ENCODE results near the gene CNTROB.

Gene CNTROB

DNA sequence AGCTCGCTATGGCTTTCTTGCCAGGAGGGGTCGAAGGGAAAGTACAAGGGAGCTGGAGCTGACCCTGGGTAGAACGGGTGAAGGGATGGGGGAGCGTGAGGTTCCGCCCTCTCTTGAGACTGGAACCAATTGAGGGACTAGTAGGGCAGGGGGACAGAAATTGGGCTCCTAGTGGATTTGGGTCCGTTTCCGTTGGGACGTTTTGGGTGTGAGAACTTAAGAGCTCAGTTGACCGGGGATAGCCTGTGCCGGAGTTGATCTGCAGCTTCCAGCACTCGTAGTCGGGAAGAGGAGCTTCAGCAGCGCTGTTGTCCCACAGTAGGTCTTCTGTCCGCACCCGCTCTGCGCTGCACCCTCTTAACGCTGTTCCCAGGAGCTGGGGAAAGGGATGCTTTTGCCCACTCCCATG lies 481 bp downstream of the CNTROB start:
- Histone ChIP-seq H3K9me3 (ENCODE audit: control insufficient read depth, insufficient read depth, low read depth, low read length) (no peaks in the 10 kb centered on the region), H3K27ac (ENCODE audit: extremely low read depth, low read depth, low read length) (peak overlapping the region; percentile 57; the same call in 1 of the 2 replicates), H3K4me3 (ENCODE audit: low read depth, low read length) (peak overlapping the region; percentile 93), H3K4me1 (ENCODE audit: control insufficient read depth, insufficient read depth, low read length) (peaks cover 5% of the 10 kb centered on the region; the same call in 1 of the 2 replicates), H3K36me3 (ENCODE audit: control insufficient read depth in 2 of 2, insufficient read depth in 1 of 2, low read length in 2 of 2) (peaks cover 33 to 62% of the 10 kb centered on the region in 2 experiments)
- ChIA-PET CTCF (interaction anchor here (0.7 to 2.4 kb wide), 21 partner anchors 11 to 1479 kb away, joined by 3 to 36 read pairs (median 5); partner anchors contain the start of genes NAA38 and RNF227), POLR2A (interaction anchor here (0.6 to 5.3 kb wide), 30 partner anchors 10 to 529 kb away, joined by 3 to 66 read pairs (median 4); partner anchors contain the start of genes CHD3, FXR2, KDM6B and NAA38)
- no peak for TF ChIP-seq ZBTB1 (tag by site-specific recombination; IDR thresholded peaks at IDR 0.05)
- no peak for TF ChIP-seq ZNF792 (tag by site-specific recombination; IDR thresholded peaks at IDR 0.05)
- TF ChIP-seq ZFP37 (tag by site-specific recombination; IDR thresholded peaks at IDR 0.05): 0 out of 2 replicates have a peak, but pooled peaks have one; percentile 17
- no peak for TF ChIP-seq ZNF223 (tag by site-specific recombination; IDR thresholded peaks at IDR 0.05)
- TF ChIP-seq ZNF335 (tag by site-specific recombination; conservative IDR thresholded peaks at IDR 0.05): peak; percentile 72
- no peak for TF ChIP-seq RBAK (tag by site-specific recombination; IDR thresholded peaks at IDR 0.05)
- TF ChIP-seq, protein P1, sequence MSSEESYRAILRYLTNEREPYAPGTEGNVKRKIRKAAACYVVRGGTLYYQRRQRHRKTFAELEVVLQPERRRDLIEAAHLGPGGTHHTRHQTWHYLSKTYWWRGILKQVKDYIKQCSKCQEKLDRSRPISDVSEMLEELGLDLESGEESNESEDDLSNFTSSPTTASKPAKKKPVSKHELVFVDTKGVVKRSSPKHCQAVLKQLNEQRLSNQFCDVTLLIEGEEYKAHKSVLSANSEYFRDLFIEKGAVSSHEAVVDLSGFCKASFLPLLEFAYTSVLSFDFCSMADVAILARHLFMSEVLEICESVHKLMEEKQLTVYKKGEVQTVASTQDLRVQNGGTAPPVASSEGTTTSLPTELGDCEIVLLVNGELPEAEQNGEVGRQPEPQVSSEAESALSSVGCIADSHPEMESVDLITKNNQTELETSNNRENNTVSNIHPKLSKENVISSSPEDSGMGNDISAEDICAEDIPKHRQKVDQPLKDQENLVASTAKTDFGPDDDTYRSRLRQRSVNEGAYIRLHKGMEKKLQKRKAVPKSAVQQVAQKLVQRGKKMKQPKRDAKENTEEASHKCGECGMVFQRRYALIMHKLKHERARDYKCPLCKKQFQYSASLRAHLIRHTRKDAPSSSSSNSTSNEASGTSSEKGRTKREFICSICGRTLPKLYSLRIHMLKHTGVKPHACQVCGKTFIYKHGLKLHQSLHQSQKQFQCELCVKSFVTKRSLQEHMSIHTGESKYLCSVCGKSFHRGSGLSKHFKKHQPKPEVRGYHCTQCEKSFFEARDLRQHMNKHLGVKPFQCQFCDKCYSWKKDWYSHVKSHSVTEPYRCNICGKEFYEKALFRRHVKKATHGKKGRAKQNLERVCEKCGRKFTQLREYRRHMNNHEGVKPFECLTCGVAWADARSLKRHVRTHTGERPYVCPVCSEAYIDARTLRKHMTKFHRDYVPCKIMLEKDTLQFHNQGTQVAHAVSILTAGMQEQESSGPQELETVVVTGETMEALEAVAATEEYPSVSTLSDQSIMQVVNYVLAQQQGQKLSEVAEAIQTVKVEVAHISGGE (tag by site-specific recombination; conservative IDR thresholded peaks at IDR 0.05; ENCODE audit: low read depth): peak; percentile 63
- TF ChIP-seq ZNF560 (tag by site-specific recombination; IDR thresholded peaks at IDR 0.05; ENCODE audit: borderline replicate concordance): no peak
- TF ChIP-seq ZNF132 (tag by site-specific recombination; IDR thresholded peaks at IDR 0.05; ENCODE audit: borderline replicate concordance): no peak
- TF ChIP-seq MEIS1 (CRISPR knock-in tag; IDR thresholded peaks at IDR 0.05; ENCODE audit: borderline replicate concordance): no peak
- TF ChIP-seq, protein P2, sequence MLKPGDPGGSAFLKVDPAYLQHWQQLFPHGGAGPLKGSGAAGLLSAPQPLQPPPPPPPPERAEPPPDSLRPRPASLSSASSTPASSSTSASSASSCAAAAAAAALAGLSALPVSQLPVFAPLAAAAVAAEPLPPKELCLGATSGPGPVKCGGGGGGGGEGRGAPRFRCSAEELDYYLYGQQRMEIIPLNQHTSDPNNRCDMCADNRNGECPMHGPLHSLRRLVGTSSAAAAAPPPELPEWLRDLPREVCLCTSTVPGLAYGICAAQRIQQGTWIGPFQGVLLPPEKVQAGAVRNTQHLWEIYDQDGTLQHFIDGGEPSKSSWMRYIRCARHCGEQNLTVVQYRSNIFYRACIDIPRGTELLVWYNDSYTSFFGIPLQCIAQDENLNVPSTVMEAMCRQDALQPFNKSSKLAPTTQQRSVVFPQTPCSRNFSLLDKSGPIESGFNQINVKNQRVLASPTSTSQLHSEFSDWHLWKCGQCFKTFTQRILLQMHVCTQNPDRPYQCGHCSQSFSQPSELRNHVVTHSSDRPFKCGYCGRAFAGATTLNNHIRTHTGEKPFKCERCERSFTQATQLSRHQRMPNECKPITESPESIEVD (tag by site-specific recombination; IDR thresholded peaks at IDR 0.05): no peak
- TF ChIP-seq, protein P3, sequence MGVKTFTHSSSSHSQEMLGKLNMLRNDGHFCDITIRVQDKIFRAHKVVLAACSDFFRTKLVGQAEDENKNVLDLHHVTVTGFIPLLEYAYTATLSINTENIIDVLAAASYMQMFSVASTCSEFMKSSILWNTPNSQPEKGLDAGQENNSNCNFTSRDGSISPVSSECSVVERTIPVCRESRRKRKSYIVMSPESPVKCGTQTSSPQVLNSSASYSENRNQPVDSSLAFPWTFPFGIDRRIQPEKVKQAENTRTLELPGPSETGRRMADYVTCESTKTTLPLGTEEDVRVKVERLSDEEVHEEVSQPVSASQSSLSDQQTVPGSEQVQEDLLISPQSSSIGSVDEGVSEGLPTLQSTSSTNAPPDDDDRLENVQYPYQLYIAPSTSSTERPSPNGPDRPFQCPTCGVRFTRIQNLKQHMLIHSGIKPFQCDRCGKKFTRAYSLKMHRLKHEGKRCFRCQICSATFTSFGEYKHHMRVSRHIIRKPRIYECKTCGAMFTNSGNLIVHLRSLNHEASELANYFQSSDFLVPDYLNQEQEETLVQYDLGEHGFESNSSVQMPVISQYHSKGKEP (tag by site-specific recombination; IDR thresholded peaks at IDR 0.05): no peak
- TF ChIP-seq KLF10 (tag by site-specific recombination; IDR thresholded peaks at IDR 0.05): no peak
- TF ChIP-seq, protein P4, sequence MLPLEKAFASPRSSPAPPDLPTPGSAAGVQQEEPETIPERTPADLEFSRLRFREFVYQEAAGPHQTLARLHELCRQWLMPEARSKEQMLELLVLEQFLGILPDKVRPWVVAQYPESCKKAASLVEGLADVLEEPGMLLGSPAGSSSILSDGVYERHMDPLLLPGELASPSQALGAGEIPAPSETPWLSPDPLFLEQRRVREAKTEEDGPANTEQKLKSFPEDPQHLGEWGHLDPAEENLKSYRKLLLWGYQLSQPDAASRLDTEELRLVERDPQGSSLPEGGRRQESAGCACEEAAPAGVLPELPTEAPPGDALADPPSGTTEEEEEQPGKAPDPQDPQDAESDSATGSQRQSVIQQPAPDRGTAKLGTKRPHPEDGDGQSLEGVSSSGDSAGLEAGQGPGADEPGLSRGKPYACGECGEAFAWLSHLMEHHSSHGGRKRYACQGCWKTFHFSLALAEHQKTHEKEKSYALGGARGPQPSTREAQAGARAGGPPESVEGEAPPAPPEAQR (tag by site-specific recombination; IDR thresholded peaks at IDR 0.05): no peak
- TF ChIP-seq, protein P5, sequence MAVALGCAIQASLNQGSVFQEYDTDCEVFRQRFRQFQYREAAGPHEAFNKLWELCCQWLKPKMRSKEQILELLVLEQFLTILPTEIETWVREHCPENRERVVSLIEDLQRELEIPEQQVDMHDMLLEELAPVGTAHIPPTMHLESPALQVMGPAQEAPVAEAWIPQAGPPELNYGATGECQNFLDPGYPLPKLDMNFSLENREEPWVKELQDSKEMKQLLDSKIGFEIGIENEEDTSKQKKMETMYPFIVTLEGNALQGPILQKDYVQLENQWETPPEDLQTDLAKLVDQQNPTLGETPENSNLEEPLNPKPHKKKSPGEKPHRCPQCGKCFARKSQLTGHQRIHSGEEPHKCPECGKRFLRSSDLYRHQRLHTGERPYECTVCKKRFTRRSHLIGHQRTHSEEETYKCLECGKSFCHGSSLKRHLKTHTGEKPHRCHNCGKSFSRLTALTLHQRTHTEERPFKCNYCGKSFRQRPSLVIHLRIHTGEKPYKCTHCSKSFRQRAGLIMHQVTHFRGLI (tag by site-specific recombination; IDR thresholded peaks at IDR 0.05): no peak
- TF ChIP-seq ZNF747 (tag by site-specific recombination; IDR thresholded peaks at IDR 0.05): no peak
- TF ChIP-seq, protein P6, sequence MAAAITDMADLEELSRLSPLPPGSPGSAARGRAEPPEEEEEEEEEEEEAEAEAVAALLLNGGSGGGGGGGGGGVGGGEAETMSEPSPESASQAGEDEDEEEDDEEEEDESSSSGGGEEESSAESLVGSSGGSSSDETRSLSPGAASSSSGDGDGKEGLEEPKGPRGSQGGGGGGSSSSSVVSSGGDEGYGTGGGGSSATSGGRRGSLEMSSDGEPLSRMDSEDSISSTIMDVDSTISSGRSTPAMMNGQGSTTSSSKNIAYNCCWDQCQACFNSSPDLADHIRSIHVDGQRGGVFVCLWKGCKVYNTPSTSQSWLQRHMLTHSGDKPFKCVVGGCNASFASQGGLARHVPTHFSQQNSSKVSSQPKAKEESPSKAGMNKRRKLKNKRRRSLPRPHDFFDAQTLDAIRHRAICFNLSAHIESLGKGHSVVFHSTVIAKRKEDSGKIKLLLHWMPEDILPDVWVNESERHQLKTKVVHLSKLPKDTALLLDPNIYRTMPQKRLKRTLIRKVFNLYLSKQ (tag by site-specific recombination; IDR thresholded peaks at IDR 0.05; ENCODE audit: borderline replicate concordance): no peak
- 0 out of 2 replicates have a peak, but pooled peaks have one; percentile 15 for TF ChIP-seq ZNF391 (tag by site-specific recombination; IDR thresholded peaks at IDR 0.05; ENCODE audit: borderline replicate concordance, low read depth)
- TF ChIP-seq WT1 (tag by site-specific recombination; IDR thresholded peaks at IDR 0.05): peak; percentile 11; the same call in 1 of the 2 replicates
- TF ChIP-seq, protein P7, sequence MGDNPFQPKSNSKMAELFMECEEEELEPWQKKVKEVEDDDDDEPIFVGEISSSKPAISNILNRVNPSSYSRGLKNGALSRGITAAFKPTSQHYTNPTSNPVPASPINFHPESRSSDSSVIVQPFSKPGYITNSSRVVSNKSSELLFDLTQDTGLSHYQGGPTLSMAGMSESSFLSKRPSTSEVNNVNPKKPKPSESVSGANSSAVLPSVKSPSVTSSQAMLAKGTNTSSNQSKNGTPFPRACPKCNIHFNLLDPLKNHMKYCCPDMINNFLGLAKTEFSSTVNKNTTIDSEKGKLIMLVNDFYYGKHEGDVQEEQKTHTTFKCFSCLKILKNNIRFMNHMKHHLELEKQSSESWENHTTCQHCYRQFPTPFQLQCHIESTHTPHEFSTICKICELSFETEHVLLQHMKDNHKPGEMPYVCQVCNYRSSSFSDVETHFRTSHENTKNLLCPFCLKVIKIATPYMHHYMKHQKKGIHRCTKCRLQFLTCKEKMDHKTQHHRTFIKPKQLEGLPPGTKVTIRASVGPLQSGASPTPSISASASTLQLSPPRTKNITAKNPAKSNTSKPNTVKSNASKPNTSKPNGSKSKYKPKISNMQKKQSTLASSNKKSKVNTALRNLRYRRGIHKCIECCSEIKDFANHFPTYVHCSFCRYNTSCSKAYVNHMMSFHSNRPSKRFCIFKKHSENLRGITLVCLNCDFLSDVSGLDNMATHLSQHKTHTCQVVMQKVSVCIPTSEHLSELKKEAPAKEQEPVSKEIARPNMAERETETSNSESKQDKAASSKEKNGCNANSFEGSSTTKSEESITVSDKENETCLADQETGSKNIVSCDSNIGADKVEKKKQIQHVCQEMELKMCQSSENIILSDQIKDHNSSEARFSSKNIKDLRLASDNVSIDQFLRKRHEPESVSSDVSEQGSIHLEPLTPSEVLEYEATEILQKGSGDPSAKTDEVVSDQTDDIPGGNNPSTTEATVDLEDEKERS (tag by site-specific recombination; IDR thresholded peaks at IDR 0.05): no peak

Data from HEK293 (cell line).